NB4 (cell line): ENCODE data around the gene PLTP.

Experiments used
- DNase-seq: peaks from one replicate; pipeline ENCODE4 v3.0.0; 2010; ENCODE audit warnings: low read depth
- H3K4me3 ChIP-seq: one replicate; pipeline ENCODE4 v1.5.1; 2011; ENCODE audit warnings: mild to moderate bottlenecking, low read depth, low read length, moderate library complexity
- MYC ChIP-seq: IDR thresholded peaks from 2 replicates; pipeline ENCODE4 v1.6.1; 2011; ENCODE audit warnings: low read depth, low read length
- POLR2A ChIP-seq: IDR thresholded peaks from 2 replicates; pipeline ENCODE4 v1.6.1; 2011; ENCODE audit warnings: mild to moderate bottlenecking; ENCODE audit not compliant: insufficient read length; ENCODE audit errors: extremely low read depth
- TF ChIP-seq, protein P1 (sequence below): IDR thresholded peaks from 2 replicates; pipeline ENCODE4 v1.6.1; 2011; ENCODE audit warnings: low read depth, low read length
- TF ChIP-seq, protein P2 (sequence below): IDR thresholded peaks from one replicate; pipeline ENCODE4 v1.5.1; 2012; ENCODE audit warnings: low read depth, low read length

PLTP gene

DNA sequence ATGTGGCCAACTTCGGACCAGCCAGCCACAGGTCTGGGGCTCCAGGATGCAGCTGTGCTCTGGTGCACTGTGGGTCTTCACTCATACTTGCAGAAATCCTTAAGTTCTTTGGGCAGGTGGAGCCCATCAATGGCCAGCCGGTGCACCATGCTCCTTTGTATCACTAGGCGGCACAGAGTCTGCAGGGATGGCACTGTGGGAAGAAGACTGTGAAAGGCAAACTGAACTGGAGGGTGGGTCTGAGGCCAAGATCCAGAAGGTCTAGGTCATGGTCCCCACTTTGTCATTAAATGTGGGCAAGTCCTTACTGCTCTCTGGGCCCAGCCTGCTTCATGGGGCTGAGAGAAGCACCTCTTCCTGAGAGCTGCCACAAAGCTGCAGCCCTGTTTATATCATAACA, 23.3 kb downstream of the PLTP start:
- H3K4me3 ChIP-seq = no peak overlapping the region
- no peak for DNase-seq
- TF ChIP-seq, protein P1, sequence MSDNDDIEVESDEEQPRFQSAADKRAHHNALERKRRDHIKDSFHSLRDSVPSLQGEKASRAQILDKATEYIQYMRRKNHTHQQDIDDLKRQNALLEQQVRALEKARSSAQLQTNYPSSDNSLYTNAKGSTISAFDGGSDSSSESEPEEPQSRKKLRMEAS = no peak
- no peak for TF ChIP-seq MYC
- TF ChIP-seq, protein P2, sequence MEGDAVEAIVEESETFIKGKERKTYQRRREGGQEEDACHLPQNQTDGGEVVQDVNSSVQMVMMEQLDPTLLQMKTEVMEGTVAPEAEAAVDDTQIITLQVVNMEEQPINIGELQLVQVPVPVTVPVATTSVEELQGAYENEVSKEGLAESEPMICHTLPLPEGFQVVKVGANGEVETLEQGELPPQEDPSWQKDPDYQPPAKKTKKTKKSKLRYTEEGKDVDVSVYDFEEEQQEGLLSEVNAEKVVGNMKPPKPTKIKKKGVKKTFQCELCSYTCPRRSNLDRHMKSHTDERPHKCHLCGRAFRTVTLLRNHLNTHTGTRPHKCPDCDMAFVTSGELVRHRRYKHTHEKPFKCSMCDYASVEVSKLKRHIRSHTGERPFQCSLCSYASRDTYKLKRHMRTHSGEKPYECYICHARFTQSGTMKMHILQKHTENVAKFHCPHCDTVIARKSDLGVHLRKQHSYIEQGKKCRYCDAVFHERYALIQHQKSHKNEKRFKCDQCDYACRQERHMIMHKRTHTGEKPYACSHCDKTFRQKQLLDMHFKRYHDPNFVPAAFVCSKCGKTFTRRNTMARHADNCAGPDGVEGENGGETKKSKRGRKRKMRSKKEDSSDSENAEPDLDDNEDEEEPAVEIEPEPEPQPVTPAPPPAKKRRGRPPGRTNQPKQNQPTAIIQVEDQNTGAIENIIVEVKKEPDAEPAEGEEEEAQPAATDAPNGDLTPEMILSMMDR = no peak
- TF ChIP-seq POLR2A = no peak

DNA sequence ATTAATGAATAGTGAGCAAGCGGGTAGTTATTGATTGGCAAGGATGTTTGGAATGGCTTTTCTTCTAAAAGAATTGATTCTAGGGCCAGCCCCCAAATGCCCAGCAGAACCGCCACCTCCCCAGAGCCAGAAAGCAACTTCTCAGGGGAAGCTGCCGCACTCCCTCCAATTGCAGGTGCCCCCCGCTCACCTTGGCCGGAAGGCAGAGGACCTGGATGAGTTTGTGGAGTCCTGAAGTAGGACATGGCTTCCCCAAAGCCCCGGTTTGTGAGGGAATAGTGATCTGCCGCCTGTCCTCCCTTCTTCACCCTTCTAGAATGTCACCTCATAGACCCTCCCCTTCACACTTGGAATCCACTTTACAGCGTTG, 24.6 kb downstream of the PLTP start, which contains the start of gene SPATA25:
SPATA25 (minus strand) TSS at position 277 of the 370 bp plus-strand sequence; CDS start at position 245, 32 bp downstream.
- H3K4me3 ChIP-seq = no peak within 1 kb of the TSS
- DNase-seq = no peak
- TF ChIP-seq POLR2A = no peak
- TF ChIP-seq, protein P2 = no peak
- TF ChIP-seq, protein P1 = no peak
- no peak for TF ChIP-seq MYC

DNA sequence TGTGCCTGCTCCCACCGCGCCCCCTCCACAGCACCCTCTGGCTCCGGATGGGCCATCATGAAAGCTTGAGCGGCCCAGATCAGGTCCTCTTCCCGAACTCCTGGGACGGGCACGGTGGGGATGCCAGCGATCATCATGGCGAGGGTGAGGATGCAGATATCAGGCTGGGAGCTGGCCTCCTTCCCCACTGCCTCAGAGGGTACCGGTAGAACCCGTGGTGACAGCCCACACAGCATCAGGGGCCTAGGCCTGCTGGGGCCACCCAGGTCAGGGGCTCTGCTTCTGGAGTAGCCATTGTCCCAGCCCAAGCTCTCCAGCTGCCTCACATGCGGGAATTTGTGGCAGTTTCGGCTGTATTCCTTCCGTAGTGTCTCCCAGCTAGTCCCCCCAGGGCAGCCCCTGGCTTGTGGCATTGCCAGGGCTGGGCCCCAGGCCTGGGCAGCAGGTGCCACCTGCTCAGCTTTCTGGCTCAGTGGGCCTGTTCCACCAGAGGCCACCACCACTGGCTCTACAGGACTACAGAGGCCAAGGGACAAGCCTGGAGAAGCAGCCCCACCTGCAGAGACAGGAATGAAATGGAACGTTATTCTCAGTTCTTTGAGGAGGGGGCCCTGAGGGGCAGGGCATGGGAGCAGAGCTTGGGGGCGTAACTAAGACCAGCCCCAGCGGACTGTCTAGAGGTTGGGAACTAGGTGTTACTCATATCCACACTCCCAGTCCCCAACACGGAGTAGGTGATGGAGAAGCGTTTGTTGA, 25.2 kb downstream of the PLTP start:
- DNase-seq = no peak
- no peak overlapping the region for H3K4me3 ChIP-seq
- TF ChIP-seq, protein P1 = no peak
- TF ChIP-seq MYC (no peak), POLR2A (no peak)
- TF ChIP-seq, protein P2 = no peak

DNA sequence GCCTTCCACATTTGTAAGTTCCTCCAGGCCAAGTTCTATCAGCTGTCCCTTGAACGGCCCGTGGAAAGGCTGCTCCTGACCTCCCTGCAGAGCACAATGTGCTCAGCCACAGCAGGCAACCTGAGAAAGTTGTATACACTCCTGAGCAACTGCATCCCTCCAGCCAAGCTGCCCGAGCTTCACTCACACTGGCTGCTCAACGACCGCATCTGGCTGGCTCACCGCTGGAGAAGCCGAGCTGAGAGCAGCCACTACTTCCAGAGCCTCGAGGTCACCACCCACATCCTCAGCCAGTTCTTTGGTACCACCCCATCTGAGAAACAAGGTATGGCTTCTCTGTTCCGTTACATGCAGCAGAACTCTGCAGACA, 28.9 kb downstream of the PLTP start:
- no peak for TF ChIP-seq POLR2A
- TF ChIP-seq, protein P2 = no peak
- TF ChIP-seq, protein P1 = no peak
- no peak for TF ChIP-seq MYC
- no peak overlapping the region for H3K4me3 ChIP-seq
- no peak for DNase-seq

DNA sequence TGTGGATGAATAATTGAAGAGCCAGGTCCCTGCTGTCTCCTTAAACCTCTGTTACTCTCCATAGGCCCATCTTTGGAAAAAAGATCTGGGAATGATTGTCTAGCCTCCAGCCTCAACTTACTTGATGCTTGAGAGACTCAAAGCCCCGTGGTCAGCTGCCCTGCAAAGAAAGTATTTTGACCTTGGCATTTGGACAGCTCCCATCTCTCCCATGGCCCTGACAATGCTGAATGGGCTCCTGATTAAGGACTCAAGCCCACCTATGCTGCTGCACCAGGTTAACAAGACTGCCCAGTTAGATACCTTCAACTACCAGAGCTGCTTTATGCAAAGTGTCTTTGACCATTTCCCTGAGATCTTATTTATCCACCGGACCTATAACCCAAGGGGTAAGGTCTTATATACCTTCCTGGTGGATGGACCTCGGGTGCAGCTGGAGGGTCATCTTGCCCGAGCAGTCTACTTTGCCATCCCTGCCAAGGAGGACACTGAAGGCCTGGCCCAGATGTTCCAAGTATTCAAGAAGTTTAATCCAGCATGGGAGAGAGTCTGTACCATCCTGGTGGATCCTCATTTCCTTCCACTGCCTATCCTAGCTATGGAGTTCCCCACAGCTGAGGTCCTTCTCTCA, 29.4 kb downstream of the PLTP start:
- TF ChIP-seq, protein P2 = no peak
- TF ChIP-seq MYC (no peak), POLR2A (no peak)
- TF ChIP-seq, protein P1 = no peak
- DNase-seq = no peak
- H3K4me3 ChIP-seq = no peak overlapping the region
